ENCODE measurements around the gene ETV6. TPM values are rescaled to one million over a fixed set of nuclear protein-coding genes. Genes with fewer than 3 reads are reported as not detected.
A peak's percentile ranks its signal among the peaks of the same experiment; 100 is the strongest.

The ETV6 gene
- total and polyA plus RNA-seq, 3 donors from 2014 or later, result 7.8 to 20.9 (median 16.3) TPM

DNA sequence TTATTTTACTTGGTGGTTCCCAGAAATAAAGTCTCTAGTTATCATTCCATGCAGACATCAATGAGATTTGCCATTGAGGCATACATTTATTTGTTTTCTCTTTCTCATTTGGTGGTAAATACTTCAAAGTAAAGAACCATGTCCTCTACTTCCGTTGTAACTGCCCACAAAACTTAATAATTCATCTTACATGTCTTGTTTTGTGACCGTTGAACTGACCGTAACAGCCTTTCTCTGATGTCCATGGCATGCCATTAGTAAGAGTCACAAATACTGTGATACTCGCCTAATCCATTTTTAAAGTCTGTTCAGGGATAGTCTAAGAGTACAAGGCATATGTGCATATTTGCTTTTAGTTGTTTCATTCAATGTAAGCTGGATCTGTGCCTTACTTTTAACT, 145.3 kb downstream of the ETV6 start:
- TF ChIP-seq, protein P1, sequence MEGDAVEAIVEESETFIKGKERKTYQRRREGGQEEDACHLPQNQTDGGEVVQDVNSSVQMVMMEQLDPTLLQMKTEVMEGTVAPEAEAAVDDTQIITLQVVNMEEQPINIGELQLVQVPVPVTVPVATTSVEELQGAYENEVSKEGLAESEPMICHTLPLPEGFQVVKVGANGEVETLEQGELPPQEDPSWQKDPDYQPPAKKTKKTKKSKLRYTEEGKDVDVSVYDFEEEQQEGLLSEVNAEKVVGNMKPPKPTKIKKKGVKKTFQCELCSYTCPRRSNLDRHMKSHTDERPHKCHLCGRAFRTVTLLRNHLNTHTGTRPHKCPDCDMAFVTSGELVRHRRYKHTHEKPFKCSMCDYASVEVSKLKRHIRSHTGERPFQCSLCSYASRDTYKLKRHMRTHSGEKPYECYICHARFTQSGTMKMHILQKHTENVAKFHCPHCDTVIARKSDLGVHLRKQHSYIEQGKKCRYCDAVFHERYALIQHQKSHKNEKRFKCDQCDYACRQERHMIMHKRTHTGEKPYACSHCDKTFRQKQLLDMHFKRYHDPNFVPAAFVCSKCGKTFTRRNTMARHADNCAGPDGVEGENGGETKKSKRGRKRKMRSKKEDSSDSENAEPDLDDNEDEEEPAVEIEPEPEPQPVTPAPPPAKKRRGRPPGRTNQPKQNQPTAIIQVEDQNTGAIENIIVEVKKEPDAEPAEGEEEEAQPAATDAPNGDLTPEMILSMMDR (IDR thresholded peaks at IDR 0.05), result no peak
- no peak for TF ChIP-seq POLR2A (IDR thresholded peaks at IDR 0.05)
- Histone ChIP-seq H3K27me3 (no peaks in the 10 kb centered on the region), H3K36me3 (ENCODE audit: low read depth, missing control alignments) (no peaks in the 10 kb centered on the region), H3K9me3 (no peaks in the 10 kb centered on the region), H3K4me1 (peaks cover 24% of the 10 kb centered on the region), H3K27ac (peak overlapping the region in 1 of 2 donors; percentile 64), H3K4me3 (no peak overlapping the region)
- intact Hi-C loops (cut with DNase I; ENCODE audit: low total_unique reads), result no loop called here
- DNase-seq, result no peak
- 86 to 93% methylated on average over 4 of the region's 4 CpGs for WGBS, 2 donors

DNA sequence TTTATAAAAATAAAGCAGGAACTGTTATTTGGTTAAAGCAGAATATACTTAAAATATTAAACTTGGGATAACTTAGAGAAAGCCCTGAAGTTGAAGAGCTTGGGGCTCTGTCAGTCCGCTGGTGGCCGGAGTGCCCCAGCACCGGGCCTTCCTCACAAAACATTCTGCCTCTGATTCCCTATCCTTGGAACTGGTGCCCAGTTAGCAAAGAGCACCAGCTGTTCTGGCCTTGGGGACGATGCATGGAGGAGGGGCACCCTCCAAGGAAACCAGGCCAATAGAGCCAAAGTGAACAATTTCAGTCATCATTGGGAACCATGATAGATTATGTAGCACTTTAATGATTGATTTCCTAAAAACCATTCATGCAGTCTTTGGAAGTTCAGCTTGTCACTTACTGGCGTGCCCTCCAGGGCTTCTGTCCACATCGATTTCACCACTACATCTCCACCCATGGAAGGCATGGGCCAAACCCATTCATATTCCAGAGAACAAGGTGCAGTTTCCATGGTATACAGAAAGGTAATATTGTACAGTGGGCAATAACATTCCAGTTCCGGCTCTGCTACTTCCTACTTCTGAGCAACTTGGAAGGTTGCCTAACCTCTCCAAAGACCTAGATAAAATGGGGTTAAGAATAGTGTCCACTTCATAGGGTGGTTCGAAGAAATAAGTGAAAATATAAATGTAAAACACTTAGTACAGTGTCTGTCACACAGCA, 145.9 kb downstream of the ETV6 start:
- intact Hi-C loops (cut with DNase I; ENCODE audit: low total_unique reads), result no loop called here
- Histone ChIP-seq H3K27ac (peak overlapping the region in 1 of 2 donors; percentile 64), H3K4me3 (no peak overlapping the region), H3K36me3 (ENCODE audit: low read depth, missing control alignments) (no peaks in the 10 kb centered on the region), H3K4me1 (peaks cover 24% of the 10 kb centered on the region), H3K9me3 (no peaks in the 10 kb centered on the region), H3K27me3 (no peaks in the 10 kb centered on the region)
- 60 to 69% methylated on average over 7 to 8 of the region's 8 CpGs for WGBS, 2 donors
- no peak for DNase-seq
- no peak for TF ChIP-seq POLR2A (IDR thresholded peaks at IDR 0.05)
- TF ChIP-seq, protein P1 (IDR thresholded peaks at IDR 0.05), result no peak

DNA sequence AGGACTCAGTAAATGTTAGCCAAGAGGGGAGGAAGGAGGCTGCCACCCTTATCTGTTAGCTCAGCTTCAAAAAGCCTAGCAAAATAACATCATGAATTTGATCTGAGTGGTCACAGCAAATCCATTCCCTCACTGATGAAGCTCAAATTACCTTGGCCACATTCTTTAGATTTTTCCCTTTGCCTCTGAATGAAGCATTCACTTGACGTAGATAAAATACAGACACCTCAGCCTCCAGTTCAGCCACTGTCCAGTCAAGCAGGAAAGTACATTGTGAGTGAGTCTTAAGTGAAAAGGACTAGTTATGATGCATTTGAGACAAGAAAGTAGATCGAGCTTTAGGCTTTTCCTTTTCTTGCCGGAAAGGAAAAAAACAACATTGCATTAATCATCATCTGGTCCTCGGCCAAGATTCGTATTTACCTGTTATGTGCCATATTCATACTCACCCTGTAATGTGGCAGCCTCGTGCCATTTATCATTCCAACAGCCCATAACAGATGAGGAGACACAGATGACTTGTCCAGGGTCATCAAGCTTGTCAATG, 146.5 kb downstream of the ETV6 start:
- Histone ChIP-seq H3K4me1 (peaks cover 24% of the 10 kb centered on the region), H3K4me3 (no peak overlapping the region), H3K9me3 (no peaks in the 10 kb centered on the region), H3K36me3 (ENCODE audit: low read depth, missing control alignments) (no peaks in the 10 kb centered on the region), H3K27me3 (no peaks in the 10 kb centered on the region), H3K27ac (no peak overlapping the region)
- 63 to 71% methylated on average over 6 of the region's 6 CpGs for WGBS, 2 donors
- intact Hi-C loops (cut with DNase I; ENCODE audit: low total_unique reads), result no loop called here
- no peak for TF ChIP-seq POLR2A (IDR thresholded peaks at IDR 0.05)
- TF ChIP-seq, protein P1 (IDR thresholded peaks at IDR 0.05), result no peak
- no peak for DNase-seq

DNA sequence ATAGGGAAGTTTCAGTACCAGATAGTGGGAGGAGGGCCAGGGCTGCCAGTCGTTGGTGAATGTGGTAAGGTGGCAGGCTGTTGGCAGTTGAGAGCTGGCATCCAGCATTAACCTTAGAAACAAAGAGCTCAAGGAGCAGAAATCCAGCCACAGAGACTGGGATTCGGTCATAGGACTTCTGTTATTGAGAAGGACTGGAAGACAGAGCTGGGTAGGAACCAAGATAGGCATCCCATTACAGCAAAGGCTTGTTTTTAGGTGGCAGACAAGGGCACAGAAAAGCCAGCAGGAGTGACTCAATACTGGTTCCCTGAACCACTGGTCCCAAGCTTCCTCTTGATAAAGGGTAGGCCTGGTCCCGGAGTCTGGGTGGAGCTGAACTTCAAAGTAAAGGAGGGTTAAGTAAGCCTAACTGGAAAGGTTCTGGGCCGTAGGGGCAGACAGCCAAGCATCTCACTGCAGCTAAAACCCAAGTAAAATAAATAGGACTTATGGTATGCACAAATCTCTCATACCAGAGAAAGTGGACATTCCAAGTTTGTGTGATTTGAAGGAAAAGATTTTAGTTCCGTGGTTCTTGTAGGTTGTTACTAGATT, 147.9 kb downstream of the ETV6 start:
- H3K4me1 ChIP-seq, result peaks cover 24% of the 10 kb centered on the region
- no peak for TF ChIP-seq POLR2A (IDR thresholded peaks at IDR 0.05)
- TF ChIP-seq, protein P1 (IDR thresholded peaks at IDR 0.05), result no peak
- no peaks in the 10 kb centered on the region for H3K36me3 ChIP-seq (ENCODE audit: low read depth, missing control alignments)
- 75 to 78% methylated on average over 5 of the region's 5 CpGs for WGBS, 2 donors
- no peak overlapping the region for H3K27ac ChIP-seq
- no peak for DNase-seq
- no peaks in the 10 kb centered on the region for H3K9me3 ChIP-seq
- intact Hi-C loops (cut with DNase I; ENCODE audit: low total_unique reads), result no loop called here
- H3K27me3 ChIP-seq, result no peaks in the 10 kb centered on the region
- no peak overlapping the region for H3K4me3 ChIP-seq

All from testis (tissue), 3 donors.